HG03108 (cell line): ENCODE data around the gene PMS2.
"Not testable (repeated sequence)": the region's sequence is repeated elsewhere in the genome, so short reads cannot be mapped to it uniquely, and the experiment has no call there.

Experiments
- ATAC-seq: cut with Tn5 transposase; IDR thresholded peaks from one replicate; pipeline ENCODE4 v1.9.1; 2021; ENCODE audit warnings: moderate library complexity; ENCODE audit not compliant: unreplicated experiment

Gene PMS2

GRCh38 chr7:6008668-6009611 is at the start of gene PMS2, which contains the start of gene AIMP2:
TSS of gene PMS2 (minus strand) at chr7:6009049. CDS start at chr7:6009019, 30 bp downstream.
TSS of gene AIMP2 (plus strand) at chr7:6009272. CDS start at chr7:6009364, 92 bp downstream.
- ATAC-seq, result peak; percentile 93

- ATAC-seq, result no peak
Measured at GRCh38 chr7:6057316-6058129, 48.7 kb upstream of the PMS2 start.

GRCh38 chr7:6056616-6057015 is 47.8 kb upstream of the PMS2 start:
- ATAC-seq, result no peak

- ATAC-seq, result not testable (repeated sequence)
Measured at GRCh38 chr7:6051185-6051584, 42.3 kb upstream of the PMS2 start.

GRCh38 chr7:6049780-6050179 is 40.9 kb upstream of the PMS2 start:
- ATAC-seq, result no peak

- ATAC-seq, result no peak
Measured at GRCh38 chr7:6035686-6036085, 26.8 kb upstream of the PMS2 start.

- no peak for ATAC-seq
Measured at GRCh38 chr7:6035165-6035564, 26.3 kb upstream of the PMS2 start.

- ATAC-seq, result no peak
Measured at GRCh38 chr7:6032641-6033040, 23.8 kb upstream of the PMS2 start.

- ATAC-seq, result no peak
Measured at GRCh38 chr7:6032167-6032566, 23.3 kb upstream of the PMS2 start.

- no peak for ATAC-seq
Measured at GRCh38 chr7:6031567-6031966, 22.7 kb upstream of the PMS2 start.

GRCh38 chr7:6030988-6031387 is 22.1 kb upstream of the PMS2 start, which contains the start of gene ANKRD61:
TSS of gene ANKRD61 (plus strand) at chr7:6031376. CDS start at chr7:6031376, 0 bp downstream.
- no peak for ATAC-seq

- no peak for ATAC-seq
Measured at GRCh38 chr7:6028563-6028962, 19.7 kb upstream of the PMS2 start.

GRCh38 chr7:6027806-6028365 is 19.0 kb upstream of the PMS2 start:
- ATAC-seq, result no peak

GRCh38 chr7:6026820-6027311 is 18.0 kb upstream of the PMS2 start:
- ATAC-seq, result no peak

- ATAC-seq, result peak; percentile 91
Measured at GRCh38 chr7:6026011-6026819, 17.4 kb upstream of the PMS2 start.

- no peak for ATAC-seq
Measured at GRCh38 chr7:6023974-6024435, 15.2 kb upstream of the PMS2 start.

- ATAC-seq, result no peak
Measured at GRCh38 chr7:6022707-6023106, 13.9 kb upstream of the PMS2 start.

GRCh38 chr7:6020371-6021286 is 11.8 kb upstream of the PMS2 start:
- ATAC-seq, result no peak

GRCh38 chr7:6016653-6016966 is 7.8 kb upstream of the PMS2 start:
- ATAC-seq, result no peak
